Measurements from ENCODE around the gene RALGAPA1. TPM values are rescaled to one million over a fixed set of nuclear protein-coding genes. Genes with fewer than 3 reads are reported as not detected.

Gene RALGAPA1
- total and polyA plus RNA-seq, 2 of the 13 experiments (the other 11 are each of a cell fraction or from before 2014, with no cell fraction given): 65.0 to 89.2 TPM

DNA sequence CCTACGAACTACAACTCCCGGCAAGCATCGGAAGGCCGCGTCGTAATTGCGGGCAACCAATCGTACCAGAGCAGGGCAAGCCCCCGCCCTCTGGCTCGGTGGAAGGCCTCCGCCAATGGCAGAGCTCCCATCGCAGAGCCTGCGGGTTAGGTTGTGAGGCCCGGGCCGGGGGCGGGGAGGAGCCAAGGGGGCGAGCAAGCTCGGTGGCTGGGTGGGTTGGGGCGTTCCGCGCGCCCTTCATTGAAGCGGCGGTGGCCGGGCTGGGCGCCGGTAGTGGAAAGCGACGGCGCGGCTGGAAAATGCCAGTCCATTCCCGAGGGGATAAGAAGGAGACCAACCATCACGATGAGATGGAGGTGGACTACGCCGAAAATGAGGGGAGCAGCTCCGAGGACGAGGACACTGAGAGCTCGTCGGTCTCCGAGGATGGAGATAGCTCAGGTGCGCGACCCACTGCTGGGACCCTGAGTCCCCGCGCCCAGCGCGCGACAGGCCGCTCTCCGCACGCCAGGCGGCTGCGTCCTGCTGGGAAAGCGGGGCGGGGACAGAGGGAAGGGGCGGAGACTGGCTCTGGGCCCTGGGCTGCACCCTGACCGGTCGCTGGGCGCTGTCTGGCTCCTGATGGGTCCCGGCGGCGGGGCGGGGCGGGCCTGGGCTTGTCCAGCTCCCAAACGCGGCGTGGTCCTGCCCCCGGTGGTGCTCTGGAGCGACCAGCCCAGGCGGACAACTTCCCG, 17.3 kb upstream of the RALGAPA1 start, which contains the start of gene BRMS1L (continued):
- TF ChIP-seq MEIS2 (CRISPR knock-in tag; IDR thresholded peaks at IDR 0.05) (peak; percentile 94), NCOA2 (CRISPR knock-in tag; IDR thresholded peaks at IDR 0.05) (peak; percentile 78), PPARG (CRISPR knock-in tag; conservative IDR thresholded peaks at IDR 0.05) (peak; percentile 62), ZNF530 (CRISPR knock-in tag; IDR thresholded peaks at IDR 0.05; ENCODE audit: low read depth) (no peak), NONO (IDR thresholded peaks at IDR 0.05) (no peak), NONO (CRISPR knock-in tag; conservative IDR thresholded peaks at IDR 0.05) (peak; percentile 99), ZBTB38 (CRISPR knock-in tag; IDR thresholded peaks at IDR 0.05) (peak; percentile 97), ZNF382 (CRISPR knock-in tag; IDR thresholded peaks at IDR 0.05; ENCODE audit: borderline replicate concordance) (no peak), SALL2 (CRISPR knock-in tag; IDR thresholded peaks at IDR 0.05) (peak; percentile 92; the same call in 1 of the 2 replicates), U2AF1 (optimal IDR thresholded peaks at IDR 0.05; ENCODE audit: low read depth, low read length) (peak; percentile 75), POLR2A (IDR thresholded peaks at IDR 0.05; ENCODE audit: insufficient read depth in 1 of 2, low read depth in 2 of 2, low read length in 2 of 2) (peak in 1 of 2 experiments; percentile 100; a peak in 2 of 4 replicates), ZBTB3 (CRISPR knock-in tag; IDR thresholded peaks at IDR 0.05; ENCODE audit: borderline replicate concordance, low read depth) (peak; percentile 93; the same call in 1 of the 2 replicates), PHF20 (CRISPR knock-in tag; IDR thresholded peaks at IDR 0.05) (peak; percentile 91), ZFP36 (IDR thresholded peaks at IDR 0.05; ENCODE audit: borderline replicate concordance, low read depth, low read length, partially characterized antibody) (no peak), ZNF234 (CRISPR knock-in tag; conservative IDR thresholded peaks at IDR 0.05) (no peak; the same call in 1 of the 2 replicates), ZNF124 (CRISPR knock-in tag; IDR thresholded peaks at IDR 0.05) (peak; percentile 62), KAT7 (CRISPR knock-in tag; IDR thresholded peaks at IDR 0.05; ENCODE audit: borderline replicate concordance) (peak; percentile 100), ZNF883 (CRISPR knock-in tag; IDR thresholded peaks at IDR 0.05; ENCODE audit: not compliant biosample characterization) (peak; percentile 100), ARNT (IDR thresholded peaks at IDR 0.05) (no peak), KDM5B (CRISPR knock-in tag; IDR thresholded peaks at IDR 0.05; ENCODE audit: borderline replicate concordance) (peak; percentile 100), THYN1 (CRISPR knock-in tag; IDR thresholded peaks at IDR 0.05; ENCODE audit: borderline replicate concordance, low read depth) (peak; percentile 94; the same call in 1 of the 2 replicates), IKZF4 (CRISPR knock-in tag; IDR thresholded peaks at IDR 0.05; ENCODE audit: borderline replicate concordance, low read depth, not compliant biosample characterization) (peak; percentile 97), SETDB1 (CRISPR knock-in tag; IDR thresholded peaks at IDR 0.05; ENCODE audit: borderline replicate concordance) (no peak), ZMYM2 (CRISPR knock-in tag; IDR thresholded peaks at IDR 0.05) (no peak)
- TF ChIP-seq, protein P1, sequence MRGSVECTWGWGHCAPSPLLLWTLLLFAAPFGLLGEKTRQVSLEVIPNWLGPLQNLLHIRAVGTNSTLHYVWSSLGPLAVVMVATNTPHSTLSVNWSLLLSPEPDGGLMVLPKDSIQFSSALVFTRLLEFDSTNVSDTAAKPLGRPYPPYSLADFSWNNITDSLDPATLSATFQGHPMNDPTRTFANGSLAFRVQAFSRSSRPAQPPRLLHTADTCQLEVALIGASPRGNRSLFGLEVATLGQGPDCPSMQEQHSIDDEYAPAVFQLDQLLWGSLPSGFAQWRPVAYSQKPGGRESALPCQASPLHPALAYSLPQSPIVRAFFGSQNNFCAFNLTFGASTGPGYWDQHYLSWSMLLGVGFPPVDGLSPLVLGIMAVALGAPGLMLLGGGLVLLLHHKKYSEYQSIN (CRISPR knock-in tag; IDR thresholded peaks at IDR 0.05; ENCODE audit: borderline replicate concordance): peak; percentile 71; the same call in 1 of the 2 replicates
- TF ChIP-seq, protein P2, sequence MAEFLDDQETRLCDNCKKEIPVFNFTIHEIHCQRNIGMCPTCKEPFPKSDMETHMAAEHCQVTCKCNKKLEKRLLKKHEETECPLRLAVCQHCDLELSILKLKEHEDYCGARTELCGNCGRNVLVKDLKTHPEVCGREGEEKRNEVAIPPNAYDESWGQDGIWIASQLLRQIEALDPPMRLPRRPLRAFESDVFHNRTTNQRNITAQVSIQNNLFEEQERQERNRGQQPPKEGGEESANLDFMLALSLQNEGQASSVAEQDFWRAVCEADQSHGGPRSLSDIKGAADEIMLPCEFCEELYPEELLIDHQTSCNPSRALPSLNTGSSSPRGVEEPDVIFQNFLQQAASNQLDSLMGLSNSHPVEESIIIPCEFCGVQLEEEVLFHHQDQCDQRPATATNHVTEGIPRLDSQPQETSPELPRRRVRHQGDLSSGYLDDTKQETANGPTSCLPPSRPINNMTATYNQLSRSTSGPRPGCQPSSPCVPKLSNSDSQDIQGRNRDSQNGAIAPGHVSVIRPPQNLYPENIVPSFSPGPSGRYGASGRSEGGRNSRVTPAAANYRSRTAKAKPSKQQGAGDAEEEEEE (CRISPR knock-in tag; IDR thresholded peaks at IDR 0.05; ENCODE audit: borderline replicate concordance): peak; percentile 96; the same call in 1 of the 2 replicates
- TF ChIP-seq, protein P3, sequence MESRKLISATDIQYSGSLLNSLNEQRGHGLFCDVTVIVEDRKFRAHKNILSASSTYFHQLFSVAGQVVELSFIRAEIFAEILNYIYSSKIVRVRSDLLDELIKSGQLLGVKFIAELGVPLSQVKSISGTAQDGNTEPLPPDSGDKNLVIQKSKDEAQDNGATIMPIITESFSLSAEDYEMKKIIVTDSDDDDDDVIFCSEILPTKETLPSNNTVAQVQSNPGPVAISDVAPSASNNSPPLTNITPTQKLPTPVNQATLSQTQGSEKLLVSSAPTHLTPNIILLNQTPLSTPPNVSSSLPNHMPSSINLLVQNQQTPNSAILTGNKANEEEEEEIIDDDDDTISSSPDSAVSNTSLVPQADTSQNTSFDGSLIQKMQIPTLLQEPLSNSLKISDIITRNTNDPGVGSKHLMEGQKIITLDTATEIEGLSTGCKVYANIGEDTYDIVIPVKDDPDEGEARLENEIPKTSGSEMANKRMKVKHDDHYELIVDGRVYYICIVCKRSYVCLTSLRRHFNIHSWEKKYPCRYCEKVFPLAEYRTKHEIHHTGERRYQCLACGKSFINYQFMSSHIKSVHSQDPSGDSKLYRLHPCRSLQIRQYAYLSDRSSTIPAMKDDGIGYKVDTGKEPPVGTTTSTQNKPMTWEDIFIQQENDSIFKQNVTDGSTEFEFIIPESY (CRISPR knock-in tag; IDR thresholded peaks at IDR 0.05): peak; percentile 46; the same call in 1 of the 2 replicates
